Measurements from ENCODE around the gene NBAS.

- TF ChIP-seq EZH2 (IDR thresholded peaks at IDR 0.05) (no peak), POLR2AphosphoS5 (IDR thresholded peaks at IDR 0.05; ENCODE audit: borderline replicate concordance, low read depth, low read length) (no peak)
These were observed 12.2 kb downstream of the NBAS start for GRCh38 chr2:15548974-15549373.

All from SK-N-MC (cell line).